Lower leg skin (tissue), 4 donors: ENCODE data around the gene NRXN2. TPM values are rescaled to one million over a fixed set of nuclear protein-coding genes. Genes with fewer than 3 reads are reported as not detected.

ENCODE experiments used
- DNase-seq, 2 donors: peaks; one replicate each; pipeline ENCODE4 v3.0.0-alpha.2; 2019; ENCODE audit warnings: low spot score in 2 of 2
- H3K4me3 ChIP-seq: fragments of 200-600 bp; sonication (generic); 2 replicates; pipeline ENCODE4 v1.5.1; 2017; ENCODE audit warnings: mild to moderate bottlenecking, low read depth; ENCODE audit not compliant: poor library complexity, severe bottlenecking
- CTCF ChIP-seq, 3 donors: fragments of 450-650 bp; IDR thresholded peaks; one replicate each; pipeline ENCODE4 v1.5.1; 2016; ENCODE audit warnings: antibody characterized with exemption in 3 of 3, mild to moderate bottlenecking in 3 of 3, moderate library complexity in 2 of 3
- POLR2A ChIP-seq, 2 donors: fragments of 450-650 bp; IDR thresholded peaks; one replicate each; pipeline ENCODE4 v1.6.1; 2016 to 2017; ENCODE audit warnings: antibody characterized with exemption in 2 of 2, mild to moderate bottlenecking in 1 of 2, moderate library complexity in 1 of 2
- WGBS, 2 donors: methylation state at CpG; one replicate each; pipeline ENCODE4 v1.1.5; 2018; 5-methylcytosine and 5-hydroxymethylcytosine counted together
- intact Hi-C: fragments of 100-400 bp; cut with DNase I; formaldehyde crosslinking; loops from one replicate; pipeline ENCODE4 v1.15.0; 2023; ENCODE audit warnings: low total_unique reads
- total RNA-seq, 4 donors: library from RNA; depleted of rRNA; stranded (reverse); fragments of >200 nt; gene quantifications; one replicate each; pipeline ENCODE4 v1.1.0, GENCODE V29; 2016

Gene NRXN2
- total RNA-seq, 4 donors from 2014 or later = 0.27 to 7.0 (median 1.1) TPM; not detected in 1

GRCh38 chr11:64571050-64571409 lies 152.0 kb downstream of the NRXN2 start:
- intact Hi-C loops = no loop called here
- WGBS, 2 donors = 88 to 89% methylated on average over 11 of the region's 11 CpGs
- no peak overlapping the region for H3K4me3 ChIP-seq
- TF ChIP-seq POLR2A (IDR thresholded peaks at IDR 0.05) (no peak), CTCF (IDR thresholded peaks at IDR 0.05) (no peak)
- no peak for DNase-seq

GRCh38 chr11:64570341-64570740 lies 152.7 kb downstream of the NRXN2 start:
- 82 to 91% methylated on average over 3 of the region's 3 CpGs for WGBS, 2 donors
- intact Hi-C loops = no loop called here
- H3K4me3 ChIP-seq = no peak overlapping the region
- no peak for DNase-seq
- TF ChIP-seq POLR2A (IDR thresholded peaks at IDR 0.05) = no peak
- TF ChIP-seq CTCF (IDR thresholded peaks at IDR 0.05) = no peak

- TF ChIP-seq CTCF (IDR thresholded peaks at IDR 0.05) (no peak), POLR2A (IDR thresholded peaks at IDR 0.05) (no peak)
- no peak overlapping the region for H3K4me3 ChIP-seq
- intact Hi-C loops = no loop called here
- no peak for DNase-seq
- WGBS, 2 donors = 87 to 88% methylated on average over 8 of the region's 8 CpGs
These were observed 153.6 kb downstream of the NRXN2 start for GRCh38 chr11:64569300-64569970.

GRCh38 chr11:64568584-64569140 lies 154.3 kb downstream of the NRXN2 start:
- H3K4me3 ChIP-seq = no peak overlapping the region
- no peak for DNase-seq
- 73 to 78% methylated on average over 7 of the region's 8 CpGs for WGBS, 2 donors
- TF ChIP-seq CTCF (IDR thresholded peaks at IDR 0.05) = no peak
- no peak for TF ChIP-seq POLR2A (IDR thresholded peaks at IDR 0.05)
- intact Hi-C loops = no loop called here

GRCh38 chr11:64568041-64568571 lies 154.9 kb downstream of the NRXN2 start:
- TF ChIP-seq POLR2A (IDR thresholded peaks at IDR 0.05) = no peak
- no peak for TF ChIP-seq CTCF (IDR thresholded peaks at IDR 0.05)
- 80 to 91% methylated on average over 29 to 33 of the region's 34 CpGs for WGBS, 2 donors
- DNase-seq = no peak
- intact Hi-C loops = no loop called here
- H3K4me3 ChIP-seq = no peak overlapping the region
